WI38 (cell line): ENCODE results near the gene OR9A2.

ENCODE experiments used
- H3K4me3 ChIP-seq: 2 replicates; pipeline ENCODE4 v1.5.1; 2011; ENCODE audit warnings: low read depth, mild to moderate bottlenecking, control low read depth, low read length
- TF ChIP-seq, protein P1 (sequence below): IDR thresholded peaks from 2 replicates; pipeline ENCODE4 v1.5.1; 2012; ENCODE audit warnings: low read depth, mild to moderate bottlenecking, control low read depth, low read length

OR9A2 gene

DNA sequence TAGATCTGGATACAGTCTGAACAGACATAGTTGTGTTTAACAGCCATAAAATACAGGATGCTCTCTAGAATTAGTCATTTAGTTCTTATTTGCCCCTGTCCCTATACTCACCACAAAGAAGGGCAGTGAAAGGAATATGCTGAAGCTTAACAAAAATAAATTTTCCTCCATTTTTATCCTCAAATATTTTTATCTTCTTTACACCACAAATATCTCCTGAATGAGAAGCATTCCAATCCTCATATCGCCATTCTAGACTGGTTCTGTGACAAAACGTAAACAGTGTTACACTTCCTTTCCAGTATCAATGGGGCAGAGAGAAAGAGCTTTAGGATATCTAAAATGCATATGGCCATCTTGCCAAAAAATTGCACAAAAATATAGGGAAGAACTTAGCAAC lies 1.6 kb downstream of the OR9A2 start:
- TF ChIP-seq, protein P1, sequence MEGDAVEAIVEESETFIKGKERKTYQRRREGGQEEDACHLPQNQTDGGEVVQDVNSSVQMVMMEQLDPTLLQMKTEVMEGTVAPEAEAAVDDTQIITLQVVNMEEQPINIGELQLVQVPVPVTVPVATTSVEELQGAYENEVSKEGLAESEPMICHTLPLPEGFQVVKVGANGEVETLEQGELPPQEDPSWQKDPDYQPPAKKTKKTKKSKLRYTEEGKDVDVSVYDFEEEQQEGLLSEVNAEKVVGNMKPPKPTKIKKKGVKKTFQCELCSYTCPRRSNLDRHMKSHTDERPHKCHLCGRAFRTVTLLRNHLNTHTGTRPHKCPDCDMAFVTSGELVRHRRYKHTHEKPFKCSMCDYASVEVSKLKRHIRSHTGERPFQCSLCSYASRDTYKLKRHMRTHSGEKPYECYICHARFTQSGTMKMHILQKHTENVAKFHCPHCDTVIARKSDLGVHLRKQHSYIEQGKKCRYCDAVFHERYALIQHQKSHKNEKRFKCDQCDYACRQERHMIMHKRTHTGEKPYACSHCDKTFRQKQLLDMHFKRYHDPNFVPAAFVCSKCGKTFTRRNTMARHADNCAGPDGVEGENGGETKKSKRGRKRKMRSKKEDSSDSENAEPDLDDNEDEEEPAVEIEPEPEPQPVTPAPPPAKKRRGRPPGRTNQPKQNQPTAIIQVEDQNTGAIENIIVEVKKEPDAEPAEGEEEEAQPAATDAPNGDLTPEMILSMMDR, result no peak

DNA sequence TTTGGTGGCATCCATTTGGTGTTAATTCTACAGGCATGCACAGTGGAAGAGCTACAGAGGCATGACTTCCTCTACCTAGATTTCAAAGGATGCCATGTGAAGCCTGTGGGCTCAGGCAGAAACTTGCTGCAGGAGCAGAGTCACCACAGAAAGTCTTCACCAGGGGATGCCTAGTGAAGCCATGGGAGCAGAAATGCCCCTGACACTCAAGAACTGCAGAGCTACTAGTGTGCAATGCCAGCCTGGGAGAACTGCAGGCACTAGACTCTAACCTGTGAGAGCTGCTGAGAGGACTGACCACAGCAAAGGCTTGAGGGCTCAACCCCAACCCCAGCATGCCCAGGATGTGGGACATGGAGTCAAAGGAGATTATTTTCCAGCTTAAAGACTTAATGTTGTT lies 3.9 kb downstream of the OR9A2 start:
- no peak overlapping the region for H3K4me3 ChIP-seq
- TF ChIP-seq, protein P1, result no peak

More for the DNA sequence above, 1.6 kb downstream of the OR9A2 start:
- no peak overlapping the region for H3K4me3 ChIP-seq

DNA sequence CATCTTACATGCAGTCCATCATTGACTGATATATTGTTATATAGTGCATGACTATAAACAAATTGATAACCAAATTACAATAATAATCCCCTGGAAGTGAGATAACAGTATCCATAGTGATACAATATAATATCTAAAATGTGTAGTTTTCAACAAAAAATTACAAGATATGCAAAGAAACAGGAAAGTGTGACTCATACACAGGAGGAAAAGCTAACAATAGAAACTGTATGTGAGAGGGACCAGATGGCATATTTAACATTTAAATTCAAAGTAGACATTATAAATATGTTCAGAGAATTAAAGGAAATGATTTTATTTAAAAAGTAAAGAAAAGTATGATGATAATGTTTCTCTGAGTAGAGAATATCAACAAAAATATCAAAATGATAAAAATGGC lies 8.0 kb downstream of the OR9A2 start:
- TF ChIP-seq, protein P1, result no peak
- no peak overlapping the region for H3K4me3 ChIP-seq

DNA sequence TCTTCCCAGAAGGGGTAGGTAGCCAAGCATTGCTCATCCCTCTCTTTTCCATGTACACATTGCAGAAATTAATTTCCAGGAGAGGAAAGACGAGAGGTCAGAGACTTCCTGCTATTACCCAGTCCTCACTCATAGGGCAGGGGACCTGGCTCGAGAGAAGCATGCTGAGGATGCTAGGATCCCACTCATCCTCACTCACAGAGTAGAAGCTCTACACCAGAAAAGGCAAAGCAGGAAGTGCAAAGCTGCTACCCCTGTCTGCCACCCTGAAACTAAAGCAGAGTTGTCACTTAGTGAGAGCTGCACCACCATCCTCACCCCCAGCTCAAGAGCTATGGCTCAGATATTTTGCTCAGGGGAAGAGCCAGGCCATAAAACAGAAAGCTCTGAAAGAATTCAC lies 9.9 kb downstream of the OR9A2 start:
- TF ChIP-seq, protein P1, result no peak
- H3K4me3 ChIP-seq, result no peak overlapping the region

DNA sequence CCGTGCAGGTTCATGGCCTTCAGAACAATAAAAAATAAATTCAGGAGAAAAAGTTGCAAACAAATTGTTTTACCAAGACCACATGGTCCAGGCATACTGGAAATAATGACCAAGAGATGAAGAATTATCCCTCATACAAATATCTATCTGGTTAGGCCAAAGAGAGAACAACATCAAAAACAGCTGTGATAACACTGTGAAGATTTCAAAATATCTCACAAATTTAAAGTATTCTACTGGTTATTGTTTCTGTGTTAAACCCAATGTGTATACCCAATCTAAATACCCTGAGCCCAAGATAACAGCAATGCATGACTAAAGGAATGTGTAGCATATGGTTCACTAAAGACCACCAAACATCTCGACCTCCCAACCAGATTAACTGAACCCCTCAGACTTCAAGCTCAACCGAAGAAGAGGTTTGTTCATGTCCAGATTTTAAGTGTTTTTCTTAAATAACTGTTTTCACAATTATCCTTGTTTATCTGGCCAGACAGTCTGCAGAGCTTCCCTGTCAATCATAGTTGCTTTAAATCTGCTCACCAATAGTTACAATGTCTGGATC lies 10.9 kb downstream of the OR9A2 start:
- TF ChIP-seq, protein P1, result no peak
- H3K4me3 ChIP-seq, result no peak overlapping the region

DNA sequence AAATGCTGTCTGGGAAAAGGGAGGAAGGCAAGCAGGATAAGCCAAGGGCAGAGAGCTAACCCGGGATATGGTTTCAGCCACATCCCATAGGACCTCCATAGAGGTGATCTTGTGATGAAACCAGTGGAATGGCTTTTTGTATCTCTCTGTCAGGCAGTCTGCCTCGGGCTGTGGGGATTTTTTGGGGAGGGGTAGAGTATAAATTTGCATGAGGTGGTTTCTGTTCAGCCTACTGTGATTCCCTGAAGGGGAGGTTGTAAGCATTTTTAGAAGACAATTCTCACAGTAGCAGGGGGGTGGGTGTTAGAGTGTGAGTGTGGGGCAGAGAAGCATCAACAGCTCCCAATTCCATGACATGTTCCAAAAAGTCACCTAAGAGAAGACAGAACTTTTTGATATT lies 11.8 kb downstream of the OR9A2 start:
- TF ChIP-seq, protein P1, result no peak
- no peak overlapping the region for H3K4me3 ChIP-seq

DNA sequence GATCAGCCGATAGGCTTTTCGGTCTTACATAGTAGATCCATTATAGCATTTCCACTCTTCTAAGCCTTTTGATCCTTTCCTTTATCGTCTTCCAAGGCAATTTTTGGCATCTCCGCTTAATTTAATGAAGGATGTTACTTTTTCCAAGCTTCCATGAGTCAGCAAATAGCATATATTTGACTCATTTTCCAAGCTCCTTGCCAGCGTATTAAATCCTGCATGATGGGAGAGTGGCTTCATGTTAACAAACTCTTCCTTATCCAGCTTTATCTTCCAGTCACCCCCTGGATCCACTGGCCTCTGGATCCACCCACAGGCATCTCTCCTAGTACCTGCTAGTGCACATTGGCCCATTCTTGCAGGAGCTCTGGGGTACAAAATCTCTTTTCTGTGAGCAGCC lies 13.0 kb downstream of the OR9A2 start:
- TF ChIP-seq, protein P1, result no peak
- no peak overlapping the region for H3K4me3 ChIP-seq
